SJSA1 (cell line): ENCODE data around the gene NPIPA5. TPM values are rescaled to one million over a fixed set of nuclear protein-coding genes. Genes with fewer than 3 reads are reported as not detected.

ENCODE experiments used
- total RNA-seq: library from RNA; depleted of rRNA; stranded (reverse); fragments of >200 nt; shearing (Covaris generic); gene quantifications from 2 replicates; pipeline ENCODE4 v1.2.3, GENCODE V29; 2014; rRNA removed

NPIPA5 gene
- total RNA-seq, 1 experiment from 2014 or later = 3.2 TPM

Other genes starting within 250 kb of the NPIPA5 start
- 0.29 TPM in 1 of 2 replicates, not detected in the other for gene MPV17L, start 17.5 kb upstream of the NPIPA5 start, total RNA-seq
- 29.1 and 34.6 TPM in 2 replicates for gene BMERB1, start 56.3 kb upstream of the NPIPA5 start, total RNA-seq